GM12874 (cell line): ENCODE results near the gene PTCHD4.

Source experiments
- CTCF ChIP-seq: IDR thresholded peaks from 2 replicates; pipeline ENCODE4 v1.5.1; 2011; ENCODE audit warnings: low read depth, mild to moderate bottlenecking, control low read depth, low read length, moderate library complexity; ENCODE audit not compliant: insufficient read depth

The PTCHD4 gene

GRCh38 chr6:48110436-48111142 lies 408 bp downstream of the PTCHD4 start:
- no peak for TF ChIP-seq CTCF

DNA sequence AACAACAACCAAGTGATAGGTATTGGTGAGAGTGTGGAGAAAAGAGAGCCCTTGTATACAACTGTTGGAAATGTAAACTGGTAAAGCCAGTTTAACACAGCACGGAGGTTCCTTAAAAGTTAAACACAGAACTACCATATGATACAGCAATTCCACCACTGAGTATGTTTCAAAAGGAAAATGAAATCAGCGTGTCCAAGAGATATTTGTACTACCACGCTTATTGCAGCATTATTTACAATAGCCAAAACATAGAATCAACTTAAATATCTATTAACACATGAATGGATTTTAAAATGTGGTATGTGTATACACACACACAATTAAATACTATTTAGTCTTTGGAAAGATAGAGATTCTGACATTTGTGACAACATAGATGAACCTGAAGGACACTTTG lies 1.1 kb downstream of the PTCHD4 start:
- TF ChIP-seq CTCF, result no peak

DNA sequence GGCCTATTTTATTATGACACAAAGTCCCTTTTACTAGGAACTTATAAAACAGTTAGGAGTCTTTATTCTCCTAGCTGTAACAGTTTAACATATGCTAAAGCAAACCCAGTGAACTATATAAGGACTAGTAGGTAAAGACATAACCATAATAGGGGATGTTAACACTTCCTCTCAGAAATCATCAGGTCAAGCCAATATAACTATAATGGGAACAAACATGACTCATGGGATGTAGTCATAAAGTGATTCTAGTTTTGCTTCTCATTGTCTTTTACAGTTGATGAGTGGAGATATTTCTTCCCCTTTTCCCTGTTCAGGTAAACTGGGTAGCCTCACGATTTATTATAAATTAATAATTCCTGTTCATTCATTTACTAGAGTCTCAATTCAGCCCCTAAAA lies 9.7 kb downstream of the PTCHD4 start:
- no peak for TF ChIP-seq CTCF

- TF ChIP-seq CTCF, result no peak
Observed at GRCh38 chr6:48100588-48100895, 10.5 kb downstream of the PTCHD4 start.

- no peak for TF ChIP-seq CTCF
Observed at GRCh38 chr6:48099713-48100587, 11.0 kb downstream of the PTCHD4 start.

GRCh38 chr6:48098923-48099322 lies 12.1 kb downstream of the PTCHD4 start:
- TF ChIP-seq CTCF, result no peak

DNA sequence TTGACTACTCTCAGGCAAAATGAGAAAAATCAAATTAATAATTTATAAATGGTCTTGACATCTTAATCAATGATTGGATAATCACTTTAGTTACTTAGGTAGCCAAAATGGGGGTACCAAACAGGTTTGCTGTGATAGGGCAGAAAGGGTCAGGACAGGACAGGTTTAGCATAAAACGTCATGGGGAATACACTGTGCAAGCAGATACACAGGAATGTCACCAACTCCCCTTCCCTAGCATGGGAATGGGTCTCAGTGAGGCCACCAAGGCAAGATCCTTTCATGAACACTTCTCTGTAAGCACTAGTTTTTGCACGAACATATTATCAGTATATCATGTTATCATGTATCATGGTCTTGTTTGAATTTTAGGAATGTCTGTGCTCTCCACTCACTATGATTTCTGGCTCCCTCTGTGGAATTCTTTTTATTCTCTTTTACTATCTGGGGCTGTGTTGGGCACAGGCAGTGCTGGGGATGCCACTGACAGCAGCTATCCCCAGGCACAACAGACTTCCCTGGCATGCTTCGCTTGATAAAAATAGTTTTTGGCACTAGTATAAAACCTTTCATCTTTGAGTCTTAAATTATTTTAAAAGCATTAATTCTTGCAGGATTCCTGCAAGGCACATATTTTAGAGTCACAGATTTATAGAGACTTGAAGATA lies 18.3 kb downstream of the PTCHD4 start:
- no peak for TF ChIP-seq CTCF
